Endothelial cell of umbilical vein (primary cell): ENCODE results near the gene CCDC195. TPM values are rescaled to one million over a fixed set of nuclear protein-coding genes. Genes with fewer than 3 reads are reported as not detected.

Experiments used
- BruUV-seq: library from RNA; stranded (reverse); fragments of 400-500 nt; replicated peaks from 2 replicates; lab custom pipeline; 2021; lab: Mats Ljungman, UMichigan
- CTCF ChIA-PET: fragments of 300-600, 350-600 bp; sonication (Branson Sonifier 250); formaldehyde crosslinking; loops from one replicate; lab custom pipeline; 2021; ENCODE audit warnings: antibody characterized with exemption, inconsistent platforms; lab: Charles Lee
- POLR2A ChIA-PET: fragments of 300-600, 350-600 bp; sonication (Branson Sonifier 250); formaldehyde crosslinking; loops from one replicate; lab custom pipeline; 2021; ENCODE audit warnings: antibody characterized with exemption, inconsistent platforms; lab: Charles Lee
- DNase-seq: peaks from one replicate; pipeline ENCODE4 v3.0.0-alpha.2; 2011; ENCODE audit warnings: low read depth, low spot score
- FAIRE-seq: peaks from 2 replicates; lab custom pipeline; 2011; peaks lifted over from hg19 to GRCh38; lab: Jason Lieb, UNC
- H2AFZ ChIP-seq: 2 replicates; pipeline ENCODE4 v1.6.0; 2012; ENCODE audit warnings: low read depth, low read length, control low read depth, inconsistent platforms
- H3K27ac ChIP-seq: 2 replicates; pipeline ENCODE4 v1.5.1; 2011; ENCODE audit warnings: low read depth, mild to moderate bottlenecking, control low read depth, low read length, moderate library complexity; ENCODE audit not compliant: insufficient read depth
- H3K27me3 ChIP-seq, 2 experiments: 2 replicates each; pipeline versions ENCODE4 v1.6.0 to v1.6.1; 2011; ENCODE audit warnings: low read length in 2 of 2, mixed read lengths in 1 of 2; ENCODE audit not compliant: control insufficient read depth in 2 of 2, insufficient read depth in 2 of 2
- H3K36me3 ChIP-seq, 2 experiments: 2 replicates in 1 of 2; 3 replicates in 1 of 2; pipeline ENCODE4 v1.5.1; 2011; ENCODE audit warnings: low read length in 2 of 2, mild to moderate bottlenecking in 1 of 2, moderate library complexity in 1 of 2; ENCODE audit not compliant: control insufficient read depth in 2 of 2, insufficient read depth in 2 of 2; ENCODE audit errors: extremely low read depth in 1 of 2
- H3K4me1 ChIP-seq: 3 replicates; pipeline ENCODE4 v1.5.1; 2011; ENCODE audit warnings: mild to moderate bottlenecking, low read length; ENCODE audit not compliant: control insufficient read depth, insufficient read depth; ENCODE audit errors: extremely low read depth
- H3K4me2 ChIP-seq: 2 replicates; pipeline ENCODE4 v1.6.1; 2011; ENCODE audit warnings: low read length, control low read depth, mixed read lengths; ENCODE audit not compliant: insufficient read depth
- H3K4me3 ChIP-seq, 3 experiments: fragments of 200-600 bp in 1 of 3; sonication (generic), shearing (Covaris generic) in 1 of 3; replicated peaks in 1 of 3; 2 replicates each; pipeline ENCODE4 v1.5.1; 2011 to 2016; ENCODE audit warnings: control low read depth in 3 of 3, low read length in 3 of 3, mild to moderate bottlenecking in 2 of 3, inconsistent platforms in 1 of 3, low read depth in 1 of 3, moderate library complexity in 1 of 3; ENCODE audit not compliant: insufficient read depth in 1 of 3
- H3K79me2 ChIP-seq: 2 replicates; pipeline ENCODE4 v1.6.0; 2012; ENCODE audit warnings: low read length, inconsistent platforms; ENCODE audit not compliant: control insufficient read depth, insufficient read depth
- H3K9ac ChIP-seq: replicated peaks from 2 replicates; pipeline ENCODE3; 2011; ENCODE audit warnings: low read length, control low read depth; ENCODE audit not compliant: insufficient read depth; ENCODE audit errors: extremely low read depth
- H3K9me1 ChIP-seq: replicated peaks from 3 replicates; pipeline ENCODE4 v1.6.0; 2011; ENCODE audit warnings: mild to moderate bottlenecking, low read length; ENCODE audit not compliant: control insufficient read depth, insufficient read depth; ENCODE audit errors: extremely low read depth
- H3K9me3 ChIP-seq: replicated peaks from 2 replicates; pipeline ENCODE4 v1.5.1; 2012; ENCODE audit warnings: low read length, inconsistent platforms; ENCODE audit not compliant: control insufficient read depth, insufficient read depth
- H4K20me1 ChIP-seq: replicated peaks from 2 replicates; pipeline ENCODE3; 2011; ENCODE audit warnings: mild to moderate bottlenecking, low read length; ENCODE audit not compliant: control insufficient read depth, insufficient read depth; ENCODE audit errors: extremely low read depth
- EZH2 ChIP-seq: IDR thresholded peaks from 2 replicates; pipeline ENCODE4 v1.6.1; 2012; ENCODE audit warnings: borderline replicate concordance, low read depth, mild to moderate bottlenecking, moderate library complexity, low read length, inconsistent platforms; ENCODE audit not compliant: severe bottlenecking
- FOS ChIP-seq: IDR thresholded peaks from 2 replicates; pipeline ENCODE4 v1.6.1; 2011; ENCODE audit warnings: mild to moderate bottlenecking, low read length, moderate library complexity, borderline replicate concordance; ENCODE audit not compliant: insufficient read depth
- GATA2 ChIP-seq: IDR thresholded peaks from 2 replicates; pipeline ENCODE4 v1.7.0; 2011; ENCODE audit warnings: low read depth, mild to moderate bottlenecking, moderate library complexity, mixed read lengths, low read length; ENCODE audit not compliant: insufficient read length, insufficient read depth
- MAX ChIP-seq: IDR thresholded peaks from 2 replicates; pipeline ENCODE4 v1.6.1; 2011; ENCODE audit not compliant: insufficient read depth, insufficient read length
- MYC ChIP-seq: IDR thresholded peaks from one replicate; pipeline ENCODE4 v1.6.1; 2011; ENCODE audit warnings: mild to moderate bottlenecking, low read depth, low read length
- POLR2A ChIP-seq: IDR thresholded peaks from 2 replicates; pipeline ENCODE4 v1.6.1; 2012; ENCODE audit warnings: low read depth, mild to moderate bottlenecking, control low read depth, low read length
- POLR2AphosphoS5 ChIP-seq: IDR thresholded peaks from 2 replicates; pipeline ENCODE4 v1.6.1; 2012; ENCODE audit warnings: low read depth, mild to moderate bottlenecking, control low read depth, low read length, moderate library complexity; ENCODE audit not compliant: insufficient read depth
- dilution Hi-C: fragments of 300-500 bp; cut with MboI; formaldehyde crosslinking; loops from one replicate; pipeline ENCODE4 v1.15.0; 2019; ENCODE audit warnings: low sequenced_read_pairs; ENCODE audit not compliant: extremely low pct_ligation_motif_present
- intact Hi-C: fragments of 100-400 bp; cut with micrococcal nuclease; formaldehyde crosslinking; loops from one replicate; pipeline ENCODE4 v1.10.0; 2022
- polyA plus RNA-seq, 4 experiments: library from polyadenylated mRNA; depleted of rRNA in 3 of 4; stranded (reverse) in 3 of 4; unstranded in 1 of 4; fragments of >200 nt; gene quantifications; 2 replicates each; pipeline versions ENCODE4 v1.2.1 to v1.2.3, GENCODE V29; 2011 to 2012; ENCODE audit warnings: missing spikeins in 1 of 4
- total RNA-seq: library from RNA; stranded (reverse); gene quantifications from 2 replicates; pipeline ENCODE4 v1.2.3, GENCODE V29; 2021

The CCDC195 gene
- total and polyA plus RNA-seq, 2 donors (not counting 3 experiments of a cell fraction or from before 2014, with no cell fraction given): not detected

GRCh38 chr2:224729435-224729834, 13.3 kb upstream of the CCDC195 start:
- ChIA-PET CTCF (no interaction called here), POLR2A (no interaction called here)
- Histone ChIP-seq H3K9ac (no peak overlapping the region), H3K36me3 (no peaks in the 10 kb centered on the region), H3K9me3 (no peaks in the 10 kb centered on the region), H3K79me2 (no peaks in the 10 kb centered on the region), H4K20me1 (no peaks in the 10 kb centered on the region), H3K4me3 (no peak overlapping the region), H3K4me1 (no peaks in the 10 kb centered on the region), H3K4me2 (no peak overlapping the region), H2AFZ (no peak overlapping the region), H3K27ac (no peak overlapping the region), H3K27me3 (no peaks in the 10 kb centered on the region), H3K9me1 (no peaks in the 10 kb centered on the region)
- BruUV-seq: no TSS peak
- FAIRE-seq (no peak), DNase-seq (no peak)
- dilution Hi-C loops: no loop called here
- no peak for TF ChIP-seq POLR2A
- no peak for TF ChIP-seq MAX
- TF ChIP-seq POLR2AphosphoS5: no peak
- no peak for TF ChIP-seq GATA2
- intact Hi-C loops: no loop called here

DNA sequence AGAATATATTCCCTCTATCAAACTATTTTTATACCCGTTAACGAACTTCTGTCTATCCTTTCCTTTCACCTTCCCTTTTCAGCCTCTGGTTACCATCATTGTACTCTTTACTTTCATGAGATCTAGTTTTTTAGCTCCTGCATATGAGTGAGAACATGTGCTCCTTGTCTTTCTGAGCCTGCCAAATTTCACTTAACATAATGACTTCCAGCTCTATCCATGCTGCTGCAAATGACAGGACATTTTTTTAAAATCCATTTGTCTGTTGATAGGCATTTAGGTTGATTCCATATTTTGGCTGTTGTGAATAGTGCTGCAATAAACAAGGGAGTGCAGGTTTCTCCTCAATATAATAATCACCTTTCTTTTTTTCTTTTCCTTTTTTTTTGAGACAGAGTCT, 8.2 kb upstream of the CCDC195 start:
- CTCF ChIA-PET: interaction anchor here (1.6 kb wide), 1 partner anchor 25 kb away, joined by 3 read pairs; no protein-coding TSS in a partner anchor
- DNase-seq (no peak), FAIRE-seq (no peak)
- no peaks in the 10 kb centered on the region for H3K79me2 ChIP-seq
- no peak overlapping the region for H3K4me2 ChIP-seq
- no peak overlapping the region for H3K9ac ChIP-seq
- H3K9me1 ChIP-seq: no peaks in the 10 kb centered on the region
- no peaks in the 10 kb centered on the region for H3K27me3 ChIP-seq
- TF ChIP-seq POLR2A (no peak), FOS (no peak), MYC (no peak), MAX (no peak), EZH2 (no peak), POLR2AphosphoS5 (no peak), GATA2 (no peak)
- intact Hi-C loops: no loop called here
- no peaks in the 10 kb centered on the region for H3K4me1 ChIP-seq
- no TSS peak for BruUV-seq
- dilution Hi-C loops: no loop called here
- POLR2A ChIA-PET: no interaction called here
- H3K4me3 ChIP-seq: no peak overlapping the region
- H4K20me1 ChIP-seq: no peaks in the 10 kb centered on the region
- H3K9me3 ChIP-seq: no peaks in the 10 kb centered on the region
- no peak overlapping the region for H2AFZ ChIP-seq
- no peak overlapping the region for H3K27ac ChIP-seq
- no peaks in the 10 kb centered on the region for H3K36me3 ChIP-seq
